Kidney glomerular epithelial cell (primary cell): Measurements from ENCODE around the gene ZBTB7B.
A peak's percentile ranks its signal among the peaks of the same experiment; 100 is the strongest.

Experiments used
- DNase-seq: peaks from one replicate; lab custom pipeline; 2025; lab: John Stamatoyannopoulos, UW

The ZBTB7B gene

DNA sequence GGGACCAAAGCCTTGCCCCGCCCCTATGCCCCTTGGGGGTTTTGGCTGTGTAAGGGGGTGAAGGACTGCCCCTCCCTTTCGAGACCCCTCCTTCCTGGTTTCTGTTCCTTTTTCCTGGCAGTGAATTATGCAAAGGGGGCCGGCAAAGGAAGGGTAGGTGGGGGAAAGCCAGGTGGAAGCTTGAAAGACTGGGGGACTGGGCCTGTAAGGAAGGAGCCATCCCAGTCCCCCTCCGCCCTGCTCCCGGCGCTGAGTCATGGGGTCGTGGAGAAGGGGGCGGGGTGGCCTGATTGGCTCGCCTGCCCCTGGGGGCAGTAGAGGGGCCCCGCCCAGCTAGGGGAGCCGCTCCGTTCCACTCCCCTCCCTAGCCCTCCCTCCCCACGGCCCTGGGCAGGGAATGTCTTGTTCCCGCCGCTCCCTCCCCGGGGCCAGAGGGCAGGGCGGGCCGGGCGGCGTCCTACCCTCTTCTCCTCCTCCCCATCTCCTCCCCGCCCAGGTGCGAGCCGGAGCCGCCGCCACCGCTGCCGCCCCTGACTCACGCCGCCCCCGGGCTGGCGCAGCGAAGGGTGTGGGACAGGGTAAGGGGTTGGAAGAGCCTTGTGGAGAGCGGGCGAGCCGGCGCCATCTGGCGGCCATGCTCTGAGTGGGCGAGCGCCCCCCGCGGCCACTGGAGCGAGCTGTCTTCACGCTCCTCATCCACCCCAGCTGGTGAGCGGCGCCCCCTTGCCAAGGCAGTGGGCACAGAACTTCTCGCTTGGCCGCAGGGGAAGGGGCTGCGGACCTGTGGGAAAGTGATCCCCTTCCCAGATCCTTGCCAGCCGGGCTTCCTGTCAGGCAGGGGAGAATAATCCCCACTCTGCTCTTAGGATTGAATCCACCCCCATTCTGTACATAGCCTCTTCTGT, 14.7 kb downstream of the ZBTB7B start:
- DNase-seq = peak; percentile 85

DNA sequence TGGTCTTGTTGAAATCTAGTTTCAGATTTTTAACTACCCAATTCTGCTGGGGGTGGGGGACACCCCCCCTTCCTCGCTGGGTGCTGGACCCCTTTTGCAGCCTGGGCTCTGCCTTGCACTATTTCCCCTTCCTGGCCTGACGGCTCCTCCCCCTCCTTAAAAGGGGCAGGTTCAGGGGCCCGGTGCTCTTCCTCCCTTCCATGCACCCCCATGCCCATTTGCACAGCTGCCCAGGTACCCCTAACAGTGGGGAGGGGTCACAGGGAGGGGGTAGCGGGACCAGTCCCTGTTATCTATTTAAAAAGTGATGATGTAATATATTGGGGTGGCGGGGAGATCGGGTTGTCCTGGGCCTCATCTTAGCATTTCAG, 15.3 kb downstream of the ZBTB7B start:
- DNase-seq = no peak

DNA sequence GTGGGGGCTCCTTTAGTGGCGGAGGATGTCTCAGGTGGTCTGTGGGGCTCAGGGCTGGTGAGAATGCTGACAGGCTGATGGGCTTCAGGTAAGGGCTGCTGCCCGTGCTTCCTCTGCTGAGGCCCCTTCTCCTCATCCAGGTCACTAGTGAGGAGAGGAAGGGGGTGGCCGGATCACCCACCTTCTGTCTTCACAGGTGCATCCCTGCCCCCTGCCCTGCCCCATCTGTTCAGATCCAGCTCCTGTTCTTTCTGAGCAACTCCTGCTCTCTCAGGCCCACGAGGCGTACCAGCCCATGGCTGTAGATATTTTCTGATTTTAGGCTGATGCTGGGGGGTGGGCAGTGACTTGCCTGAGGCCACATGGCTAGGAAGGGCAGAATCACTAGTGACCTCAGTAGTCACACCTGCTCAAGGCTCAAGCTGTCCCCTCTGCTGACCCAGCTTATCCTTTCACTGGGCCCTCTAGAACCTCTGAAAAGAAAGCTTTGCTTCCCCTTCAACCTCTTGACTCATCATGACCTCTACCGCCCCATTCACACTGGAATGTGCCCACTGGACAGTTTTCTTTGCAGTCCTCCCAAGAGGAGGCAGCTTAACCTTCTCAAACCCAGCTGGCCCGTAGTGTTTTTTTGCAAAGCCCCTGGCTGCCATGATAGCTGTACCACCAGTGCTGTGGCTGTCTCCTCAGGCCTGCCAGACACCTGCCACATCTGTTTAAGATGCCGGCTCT, 16.2 kb downstream of the ZBTB7B start:
- DNase-seq = no peak

DNA sequence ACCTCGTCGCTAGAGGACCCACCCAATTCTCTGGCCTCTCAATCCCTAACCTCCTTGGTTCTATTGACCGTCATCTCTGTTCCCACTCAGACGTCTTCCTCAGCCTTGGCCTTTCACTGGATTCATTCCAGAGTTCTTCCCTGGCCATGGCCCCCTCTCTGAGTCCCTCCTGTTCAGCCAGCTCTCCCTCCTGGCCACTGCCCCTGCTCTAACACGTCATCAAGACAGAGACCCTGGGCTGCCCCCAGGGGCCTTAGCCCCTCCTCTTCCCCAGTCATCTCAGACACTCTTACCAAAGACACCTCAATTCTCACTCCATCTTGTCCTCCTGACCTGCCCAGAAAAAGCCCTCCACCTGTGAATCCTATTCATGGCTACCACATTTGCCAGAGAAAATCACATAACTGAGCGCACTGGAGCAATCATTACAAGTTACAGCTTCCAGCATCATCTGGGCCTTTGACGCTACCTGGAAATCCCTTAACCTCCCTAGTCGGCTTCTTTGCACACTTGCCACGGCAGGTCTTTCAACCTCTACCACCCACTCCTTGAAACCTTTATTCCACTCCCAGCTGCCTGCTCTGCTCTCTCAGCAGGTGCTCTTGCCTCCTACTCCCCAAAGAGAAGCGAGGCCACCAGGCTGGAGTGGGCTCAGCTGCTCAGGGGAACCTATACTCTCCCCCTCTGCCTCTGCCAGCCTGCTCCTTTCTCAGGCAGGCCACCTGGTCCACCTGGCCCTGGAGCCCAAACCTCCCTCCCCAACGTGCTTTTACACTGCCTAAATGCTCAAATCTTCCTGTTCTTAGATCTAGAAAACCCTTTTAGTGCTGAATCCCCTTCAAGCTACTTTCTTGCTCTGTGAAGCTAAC, 17.0 kb downstream of the ZBTB7B start:
- no peak for DNase-seq

DNA sequence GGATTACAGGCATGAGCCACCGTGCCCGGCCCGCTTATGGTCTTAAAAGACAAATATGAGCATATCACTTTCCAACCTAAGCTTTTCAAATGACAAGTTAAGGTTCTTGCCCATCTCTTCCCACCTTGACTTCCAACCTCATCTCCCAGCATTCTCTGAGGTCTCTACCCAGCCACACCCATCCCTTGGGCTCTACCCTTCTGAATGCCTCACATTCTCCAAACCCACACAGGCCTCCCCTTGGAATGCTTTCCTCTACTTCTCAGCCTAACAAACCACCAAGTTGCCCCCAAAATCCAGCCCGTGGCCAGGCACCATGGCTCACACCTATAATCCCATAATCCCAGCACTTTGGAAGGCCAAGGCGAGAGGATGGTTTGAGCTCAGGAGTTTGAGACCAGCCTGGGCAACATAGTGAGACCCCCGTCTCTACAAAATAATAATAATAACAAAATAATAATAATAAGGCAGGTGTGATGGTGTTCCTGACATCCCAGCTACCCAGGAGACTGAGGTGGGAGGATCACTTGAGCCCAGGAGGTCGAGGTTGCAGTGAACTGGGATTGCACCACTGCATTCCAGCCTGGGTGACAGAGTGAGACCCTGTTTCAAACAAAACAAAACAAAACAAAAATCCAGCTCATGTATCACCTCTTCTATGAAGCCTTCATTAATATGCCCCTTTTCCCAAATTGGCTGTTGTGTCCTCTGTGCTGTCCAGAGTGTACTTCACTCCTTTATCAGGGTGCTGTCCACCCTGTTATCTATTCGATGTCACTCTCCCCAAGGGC, 19.7 kb downstream of the ZBTB7B start:
- no peak for DNase-seq

DNA sequence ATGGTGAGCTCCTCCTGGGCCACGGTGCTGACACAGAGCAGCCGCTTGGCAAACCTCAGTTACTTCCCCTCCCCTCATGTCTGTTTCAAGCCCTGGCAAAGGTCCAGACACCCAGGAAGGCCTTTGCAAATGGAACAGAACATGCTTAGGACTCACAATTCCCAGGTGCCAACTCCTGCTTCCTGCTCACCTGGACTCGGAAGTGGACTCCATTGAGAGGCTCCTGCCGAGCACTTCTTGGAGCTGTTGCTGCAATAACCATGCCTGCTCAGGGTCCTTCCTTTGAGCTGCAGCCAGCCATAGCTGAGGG, 20.3 kb downstream of the ZBTB7B start:
- DNase-seq = no peak

DNA sequence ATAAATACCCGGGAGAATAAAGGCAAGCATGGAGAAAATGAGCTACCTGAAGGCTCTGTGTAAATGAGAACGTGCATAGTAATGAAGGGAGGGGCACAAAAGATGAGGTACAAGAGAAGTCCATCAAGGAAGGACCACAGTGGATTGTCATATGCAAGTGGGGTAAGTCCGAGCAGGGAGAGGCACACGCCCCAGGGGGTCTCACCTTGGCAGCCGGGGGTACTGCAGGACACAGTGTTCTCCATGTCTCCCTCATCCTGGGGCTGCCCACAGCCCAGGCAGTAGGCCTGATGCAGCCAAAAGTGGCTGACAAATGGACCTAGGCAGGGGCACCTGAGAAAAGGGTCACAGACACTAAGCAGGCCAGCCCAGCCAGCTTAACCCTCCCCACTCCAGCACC, 21.0 kb downstream of the ZBTB7B start:
- DNase-seq = no peak

DNA sequence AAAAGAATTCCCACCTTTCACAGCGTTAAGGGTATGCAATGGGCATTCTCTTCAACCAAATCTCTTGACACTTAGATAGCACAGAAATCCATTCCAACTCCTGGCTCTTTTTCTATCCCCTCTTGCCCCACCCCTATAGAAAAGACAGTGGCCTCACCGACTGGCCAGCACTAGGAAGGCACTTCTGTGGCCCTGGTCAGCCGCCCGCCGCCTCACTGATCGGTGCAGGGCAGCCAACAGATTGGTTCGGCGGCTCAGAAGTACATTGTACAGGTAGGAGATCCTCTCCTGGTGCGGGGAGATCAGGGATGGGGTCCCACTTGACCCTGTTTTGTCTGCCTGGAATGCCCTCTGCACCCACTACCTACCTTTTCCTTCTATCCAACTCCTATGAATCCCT, 21.7 kb downstream of the ZBTB7B start:
- no peak for DNase-seq

DNA sequence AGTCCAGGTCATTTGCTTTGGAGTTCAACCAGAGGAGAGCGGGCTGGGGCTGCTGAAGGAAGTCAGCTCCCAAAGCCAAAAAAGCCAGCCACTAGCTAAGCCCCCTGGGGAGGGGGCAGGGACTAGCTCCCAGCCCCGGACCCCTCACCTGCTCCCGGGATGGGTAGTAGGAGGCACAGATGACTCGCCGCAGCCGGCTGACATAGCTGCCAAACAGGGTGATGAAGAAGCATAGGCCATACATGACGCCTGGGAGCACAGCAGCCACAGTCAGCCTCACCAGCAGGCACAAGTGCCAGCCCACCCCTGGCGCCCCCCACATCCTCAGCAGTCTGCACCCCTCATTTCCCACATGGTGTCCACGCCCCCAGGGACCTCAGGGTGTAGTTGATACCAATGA, 23.6 kb downstream of the ZBTB7B start:
- DNase-seq = no peak

DNA sequence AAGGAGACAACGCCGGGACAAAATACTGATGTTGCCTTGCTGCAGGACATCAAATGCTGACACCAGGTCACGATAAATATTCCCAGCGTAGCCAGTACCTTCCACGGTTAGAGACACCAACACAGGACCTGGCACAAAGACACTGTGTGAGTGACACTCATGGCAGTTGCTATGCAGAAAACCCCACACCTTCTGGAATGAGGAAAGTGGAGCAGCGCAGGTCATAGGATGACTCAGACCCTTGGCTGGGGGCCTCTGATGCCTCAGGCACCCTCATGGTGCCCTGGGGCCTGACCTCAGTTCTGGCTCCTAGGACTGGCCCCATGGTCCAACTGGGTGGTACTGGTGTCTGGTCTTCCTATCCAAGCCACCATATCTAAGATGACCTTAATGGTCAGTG, 24.0 kb downstream of the ZBTB7B start:
- no peak for DNase-seq

DNA sequence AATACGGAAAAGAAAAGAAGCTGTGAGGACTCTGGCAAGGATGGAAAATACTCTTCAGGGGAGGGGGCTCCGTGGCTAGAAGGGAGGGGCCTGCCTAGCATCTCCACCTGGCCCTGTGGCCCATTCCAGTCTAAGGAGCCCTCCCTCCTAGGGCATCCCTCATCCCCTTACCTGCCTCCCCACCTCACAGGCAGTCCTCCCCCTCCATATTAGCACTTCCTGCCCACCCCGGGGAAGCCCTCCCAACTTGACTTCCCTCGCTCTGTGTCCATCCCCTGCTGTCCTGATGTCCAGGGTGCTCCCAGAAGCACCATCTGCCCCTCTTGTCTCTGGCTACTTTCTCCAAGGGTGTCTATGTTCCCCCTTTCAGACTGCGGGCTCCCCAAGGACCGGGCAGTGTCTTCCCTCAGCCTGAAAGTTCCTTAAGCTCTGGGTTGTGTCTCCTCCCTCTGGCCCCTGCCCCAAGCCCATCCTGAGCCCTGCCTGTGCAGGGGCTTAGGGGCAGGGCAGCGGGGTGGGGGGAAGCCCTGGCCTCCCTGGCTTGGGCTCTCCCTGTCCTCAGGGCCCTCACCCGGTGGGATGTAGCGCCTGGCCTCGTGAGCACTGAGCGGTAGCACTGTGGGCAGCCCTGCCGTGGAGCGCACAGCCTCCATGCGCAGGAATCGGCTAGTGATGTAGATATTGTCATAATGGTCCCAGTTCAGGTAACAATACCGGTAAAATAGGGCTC, 27.1 kb downstream of the ZBTB7B start:
- DNase-seq = no peak

DNA sequence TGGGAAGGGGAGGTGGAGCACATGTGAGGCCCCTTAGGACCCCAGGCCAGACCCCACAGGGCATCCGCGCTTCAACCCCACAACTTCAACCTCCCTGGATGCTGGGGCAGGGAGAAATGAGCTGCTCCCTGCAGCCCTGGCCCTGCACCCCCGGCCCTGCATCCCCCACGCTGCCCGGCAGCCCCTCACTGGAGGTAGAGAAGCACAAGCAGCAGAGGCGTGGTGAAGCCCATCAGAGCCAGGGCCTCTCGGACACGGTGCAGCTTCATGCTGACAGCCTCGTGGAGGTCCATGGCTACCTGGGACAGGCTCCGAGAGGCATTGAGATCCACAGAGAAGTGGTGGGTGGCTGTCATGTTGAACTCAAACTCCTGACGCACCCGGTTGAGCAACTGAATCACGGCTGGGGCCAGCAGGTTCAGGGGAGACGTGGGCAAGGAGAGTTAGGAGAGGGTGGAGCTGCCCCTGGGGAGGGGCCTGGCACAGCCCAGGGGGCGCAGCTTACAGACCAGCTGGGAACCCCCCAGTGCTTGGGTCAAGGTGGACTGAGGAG, 27.7 kb downstream of the ZBTB7B start:
- no peak for DNase-seq

DNA sequence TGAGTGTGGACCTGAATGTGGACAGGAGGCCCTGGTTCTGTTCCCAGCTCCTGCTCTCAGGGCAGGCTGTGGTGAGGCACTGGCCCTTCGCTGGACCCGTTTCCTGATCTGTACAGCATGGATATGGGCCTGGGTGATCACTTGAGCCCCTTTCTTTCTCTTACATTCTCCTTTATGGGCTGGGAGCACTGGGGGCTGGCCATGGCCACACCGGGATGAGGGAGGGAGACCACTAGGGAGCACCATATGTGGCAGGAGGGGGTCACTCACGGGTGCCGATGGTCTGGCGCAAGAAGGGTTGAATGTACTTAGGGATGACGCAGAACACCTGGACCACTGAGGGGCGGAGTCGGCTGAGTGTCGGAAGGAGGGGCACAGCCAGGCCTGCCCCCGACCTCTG, 28.3 kb downstream of the ZBTB7B start:
- no peak for DNase-seq

DNA sequence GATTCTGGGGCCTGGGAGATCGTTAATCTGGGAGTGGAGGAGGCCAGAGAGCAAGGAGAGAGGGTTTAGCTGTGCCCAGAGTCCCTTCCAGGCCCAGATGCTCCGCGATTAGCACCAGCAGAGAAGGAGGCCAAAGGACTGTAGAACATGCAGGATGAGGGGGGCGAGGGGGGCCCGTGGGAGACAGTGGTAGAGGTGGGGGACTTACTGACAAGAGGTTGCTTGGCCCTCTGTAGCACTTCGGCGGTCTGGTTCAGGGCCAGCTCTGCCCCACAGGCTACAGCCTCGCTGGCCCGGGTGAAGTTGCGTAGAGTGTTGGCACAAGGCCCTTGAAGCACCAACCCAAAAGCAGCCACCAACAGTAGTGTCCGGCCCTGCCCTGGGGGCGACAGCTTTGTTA, 30.3 kb downstream of the ZBTB7B start:
- no peak for DNase-seq

DNA sequence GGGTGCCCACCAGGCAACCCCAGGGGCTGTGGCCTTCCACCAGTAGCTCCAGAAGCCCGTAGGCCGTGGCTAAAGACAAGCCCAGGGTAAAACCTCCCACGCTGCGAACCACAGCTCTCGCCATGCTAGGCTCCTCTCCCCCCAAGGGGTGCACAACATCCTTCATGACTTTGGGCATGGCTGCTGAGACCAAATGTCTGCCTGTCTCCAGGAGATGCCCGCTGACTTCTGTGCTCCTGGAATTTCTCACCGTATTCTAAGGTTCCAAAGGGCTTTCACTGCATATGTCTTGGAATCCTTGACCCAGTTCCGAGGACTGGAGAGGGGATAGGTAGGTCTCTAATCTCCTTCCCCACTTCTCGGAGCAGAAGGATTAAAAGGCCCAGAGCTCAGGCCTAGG, 30.9 kb downstream of the ZBTB7B start, which contains the start of the genes DCST1 and DCST2:
Gene DCST1, plus strand, starts transcription at position 301 of the 400 bp plus-strand sequence. CDS start 213 bp downstream, outside the sequence.
Gene DCST2, minus strand, starts transcription at position 258 of the 400 bp plus-strand sequence. Its CDS starts 80 bp downstream, at position 178.
- no peak for DNase-seq

DNA sequence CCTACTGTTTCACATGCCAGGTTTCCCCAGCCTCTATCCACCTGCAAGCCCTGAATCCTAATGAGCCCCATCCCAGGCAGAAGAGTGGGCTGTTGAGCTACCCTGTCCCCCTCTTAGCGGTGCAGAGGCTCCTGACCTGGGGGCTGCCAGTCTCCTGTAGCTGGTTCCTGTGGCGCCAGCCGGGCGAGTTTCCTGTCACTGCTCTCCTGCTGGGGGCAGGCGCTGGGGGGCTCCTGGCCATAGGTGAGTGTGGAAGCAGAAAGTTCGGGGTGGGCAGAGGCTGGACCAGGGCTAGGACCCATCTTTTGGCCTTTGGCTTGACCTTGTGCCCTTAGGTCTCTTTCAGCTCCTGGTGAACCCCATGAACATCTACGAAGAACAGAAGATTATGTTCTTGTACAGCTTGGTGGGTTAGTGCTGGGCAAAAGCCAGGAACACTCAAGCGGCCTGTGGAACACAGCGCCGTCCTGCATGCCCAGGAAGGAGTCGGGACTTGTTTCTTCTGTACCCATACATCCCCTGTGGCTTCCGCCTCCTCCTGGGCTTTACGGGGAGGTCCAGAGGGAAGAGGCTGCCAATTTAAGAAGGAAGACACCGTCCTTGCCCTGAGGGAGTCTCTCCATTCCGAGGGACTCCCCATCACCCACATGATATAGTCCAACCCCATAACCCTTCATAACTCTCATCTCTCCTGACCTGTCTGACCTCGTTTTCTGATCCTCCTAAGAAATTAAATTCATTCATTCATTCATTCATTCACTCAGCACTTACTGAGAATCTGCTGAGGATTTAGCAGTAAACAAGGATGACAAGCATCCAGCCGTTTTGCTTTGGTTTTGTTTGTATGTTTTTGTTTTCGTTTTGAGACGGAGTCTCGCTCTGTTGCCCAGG, 32.0 kb downstream of the ZBTB7B start:
- no peak for DNase-seq

DNA sequence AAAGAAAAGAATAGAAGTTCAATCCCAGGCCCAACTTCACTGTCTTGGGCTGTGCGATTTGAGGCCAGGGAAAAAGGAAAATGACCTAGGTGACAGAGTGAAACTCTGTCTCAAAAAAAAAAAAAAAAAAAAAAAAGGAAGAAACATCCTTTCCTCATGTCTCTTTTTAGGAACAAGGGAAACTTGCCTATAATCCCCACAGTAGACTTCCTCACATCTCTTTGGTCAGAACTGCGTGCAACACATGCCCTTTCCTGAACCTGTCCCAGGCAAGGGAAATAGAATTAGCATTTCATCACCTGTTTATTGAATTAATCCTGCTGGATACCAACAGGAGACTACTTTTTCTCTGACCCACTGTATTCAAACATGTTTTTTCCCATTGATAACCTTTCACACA, 33.3 kb downstream of the ZBTB7B start:
- no peak for DNase-seq

DNA sequence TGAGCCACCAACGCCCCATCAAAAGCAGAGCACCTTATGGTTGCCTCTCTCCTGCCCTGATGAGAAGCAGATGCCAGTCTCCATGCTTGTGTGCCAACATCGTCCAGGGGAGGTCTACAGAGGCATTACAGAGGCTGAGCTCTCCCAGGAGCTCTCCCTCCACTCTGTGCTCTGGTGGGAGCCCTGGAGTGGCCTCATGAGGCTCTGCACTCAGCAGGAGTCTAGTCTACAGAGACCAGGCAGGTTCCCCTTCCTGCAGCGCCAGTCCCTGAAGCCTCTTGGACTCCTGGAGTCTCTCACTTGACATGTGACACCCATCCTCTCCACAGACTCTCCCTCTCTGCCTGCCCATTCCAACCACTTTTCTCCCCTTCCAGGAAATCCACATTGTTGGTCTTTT, 34.4 kb downstream of the ZBTB7B start:
- DNase-seq = no peak

DNA sequence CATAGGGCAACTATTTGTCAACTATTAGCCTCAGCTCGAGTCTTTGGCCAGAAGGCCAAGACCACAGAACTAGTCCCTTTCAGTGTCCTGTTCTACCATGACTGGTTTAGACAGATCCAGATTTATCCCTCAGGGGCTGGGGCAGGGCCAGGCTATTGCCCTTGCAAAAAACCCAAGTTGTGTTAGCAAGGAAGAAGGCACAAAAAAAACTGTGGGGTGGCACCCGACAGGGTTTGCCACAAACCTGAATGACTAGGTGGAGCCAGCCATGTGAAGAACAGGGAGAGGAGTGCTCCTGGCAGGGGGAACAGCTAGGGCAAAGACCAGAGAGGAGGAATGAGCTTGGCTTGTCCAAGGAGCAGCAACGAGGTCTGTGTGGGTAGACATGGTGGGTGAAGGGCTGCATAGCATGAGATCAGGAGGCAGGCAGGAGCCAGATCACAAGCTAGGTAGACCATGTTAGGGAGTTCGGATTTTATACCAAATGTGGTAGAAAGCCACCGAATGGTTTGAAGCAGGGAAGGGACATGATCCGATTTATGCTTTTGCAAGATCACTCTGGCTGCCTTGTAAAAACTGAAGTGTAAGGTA, 35.3 kb downstream of the ZBTB7B start:
- no peak for DNase-seq
